NCI-H510A treated with DMSO at 0.1 percent for 48 hours (cell line): ENCODE data around the gene SPRED3.
"Not testable (repeated sequence)": the region's sequence is repeated elsewhere in the genome, so short reads cannot be mapped to it uniquely, and the experiment has no call there.

Experiments used
- DNase-seq: peaks from one replicate; lab custom pipeline; 2025; lab: John Stamatoyannopoulos, UW

Gene SPRED3

DNA sequence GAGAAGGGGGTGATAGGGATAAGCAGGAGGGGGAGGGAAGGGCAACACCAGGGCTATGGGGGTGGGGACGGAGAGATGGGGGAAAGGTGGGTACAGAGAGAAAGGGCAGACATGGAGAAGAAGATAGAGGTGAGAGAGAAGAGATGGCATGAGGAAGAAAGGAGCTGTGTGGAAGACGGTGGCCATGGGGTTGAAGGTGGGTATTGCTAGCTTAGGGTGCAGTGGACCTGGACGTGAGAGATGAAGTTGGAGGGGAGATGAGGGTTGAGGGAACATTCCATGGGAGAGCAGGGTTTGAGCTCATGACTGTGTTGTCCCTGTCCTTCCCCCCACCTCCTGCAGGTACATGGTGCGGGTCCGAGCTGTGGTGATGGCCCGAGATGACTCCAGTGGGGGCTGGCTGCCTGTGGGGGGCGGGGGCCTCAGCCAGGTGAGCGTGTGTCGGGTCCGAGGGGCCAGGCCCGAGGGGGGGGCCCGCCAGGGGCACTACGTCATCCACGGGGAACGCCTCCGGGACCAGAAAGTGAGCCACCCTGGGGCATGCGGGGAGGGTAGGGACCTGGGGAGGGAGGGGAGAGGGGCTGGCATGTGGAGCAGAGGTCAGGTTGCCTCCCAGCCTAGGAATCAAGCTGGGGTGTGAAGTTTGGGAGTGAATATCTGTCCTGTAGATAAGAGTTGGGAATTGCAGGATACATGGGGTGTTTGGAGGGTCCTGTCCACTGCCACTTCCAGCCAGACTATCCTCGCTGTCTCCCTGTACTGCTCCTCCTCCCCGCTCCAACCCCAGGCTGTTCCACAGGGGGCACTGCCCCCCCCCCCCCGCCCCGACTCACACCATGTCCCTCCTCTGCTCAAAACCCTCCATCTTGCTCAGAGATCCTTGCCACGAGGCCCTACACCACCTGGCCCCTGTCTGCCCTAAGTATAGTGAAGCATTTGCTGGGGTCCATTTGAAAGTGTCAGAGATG is 1.7 kb downstream of the SPRED3 start:
- no peak for DNase-seq

DNA sequence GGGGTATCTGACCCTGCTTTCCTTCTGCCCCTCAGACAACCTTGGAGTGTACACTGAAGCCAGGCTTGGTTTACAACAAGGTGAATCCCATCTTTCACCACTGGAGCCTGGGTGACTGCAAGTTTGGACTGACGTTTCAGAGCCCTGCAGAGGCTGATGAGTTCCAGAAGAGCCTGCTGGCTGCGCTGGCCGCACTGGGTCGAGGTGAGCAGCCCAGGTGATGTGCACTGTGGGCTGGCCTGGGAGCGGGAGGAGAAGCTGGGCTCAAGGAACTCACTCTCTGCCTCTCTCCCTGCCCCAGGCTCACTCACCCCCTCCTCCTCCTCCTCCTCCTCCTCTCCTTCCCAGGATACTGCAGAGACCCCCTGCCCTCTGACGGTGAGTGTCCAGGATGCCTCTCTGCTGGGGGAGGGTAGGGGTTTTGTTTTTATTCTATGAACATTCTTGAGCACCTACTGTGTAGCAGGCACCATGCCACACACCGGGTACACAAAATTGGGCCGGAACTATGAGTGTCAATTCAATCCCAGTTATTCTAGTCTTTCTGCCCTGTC is 3.5 kb downstream of the SPRED3 start:
- DNase-seq = no peak

GRCh38 chr19:38392707-38393308 is 4.3 kb downstream of the SPRED3 start:
- no peak for DNase-seq

GRCh38 chr19:38394488-38394887 is 6.0 kb downstream of the SPRED3 start:
- DNase-seq = no peak

- DNase-seq = no peak
Measured at GRCh38 chr19:38395381-38396114, 7.1 kb downstream of the SPRED3 start.

GRCh38 chr19:38399081-38399480 is 10.6 kb downstream of the SPRED3 start:
- no peak for DNase-seq

- DNase-seq = no peak
Measured at GRCh38 chr19:38399537-38399936, 11.0 kb downstream of the SPRED3 start.

DNA sequence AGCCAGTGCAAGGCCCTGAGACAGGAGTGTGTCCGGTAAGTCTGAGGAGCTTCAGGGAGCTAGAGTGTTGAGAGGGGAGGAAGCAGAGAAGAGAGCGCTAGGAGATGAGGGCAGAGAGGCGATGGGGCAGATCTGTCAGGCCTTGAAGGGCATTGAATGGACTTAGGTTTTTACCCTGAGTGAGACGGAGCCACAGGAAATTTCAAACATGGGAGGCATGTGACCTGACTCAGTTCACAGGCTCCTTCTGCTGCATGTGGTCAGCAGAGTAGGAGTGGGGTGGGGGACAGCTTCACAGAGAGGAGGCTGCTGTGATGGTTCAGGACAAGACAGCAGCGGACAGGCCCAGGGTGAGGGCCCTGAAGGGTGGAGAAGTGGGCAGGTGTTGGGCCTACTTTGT is 11.9 kb downstream of the SPRED3 start:
- DNase-seq = no peak

DNA sequence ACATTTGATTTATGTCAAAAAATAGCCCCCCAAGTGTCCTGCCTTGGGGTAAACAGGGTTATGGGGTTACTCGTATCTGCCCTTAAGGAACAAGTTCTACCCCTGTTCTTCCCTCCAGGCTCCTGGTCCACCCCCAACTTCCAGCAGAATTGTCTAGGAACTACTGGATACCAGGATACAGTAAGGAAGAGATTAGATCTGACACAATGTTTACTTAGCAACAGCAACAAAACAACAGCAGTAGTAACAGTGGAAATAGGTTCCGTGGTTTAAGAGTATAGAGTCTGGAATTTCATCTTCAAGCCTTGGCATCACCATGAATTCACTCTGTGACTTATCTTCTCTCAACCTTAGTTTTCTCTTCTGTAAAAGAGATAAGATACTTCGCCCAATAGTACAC is 12.7 kb downstream of the SPRED3 start:
- no peak for DNase-seq

DNA sequence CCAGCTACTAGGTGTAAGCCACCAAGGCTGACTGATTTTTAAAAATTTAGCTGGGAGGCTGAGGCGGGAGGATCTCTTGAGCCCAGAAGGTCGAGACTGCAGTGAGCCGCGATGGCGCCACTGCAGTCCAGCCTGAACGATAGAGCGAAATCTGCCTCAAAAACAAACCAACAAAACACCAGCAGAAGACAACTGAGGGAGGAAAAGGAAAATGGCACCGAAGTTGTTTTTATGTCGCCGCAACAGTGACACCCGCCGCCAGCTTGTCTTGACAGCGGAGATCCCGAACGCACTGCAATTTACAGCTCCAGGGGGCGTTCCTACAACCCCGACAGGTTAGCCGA is 14.1 kb downstream of the SPRED3 start:
- no peak for DNase-seq

GRCh38 chr19:38402967-38403674 is 14.6 kb downstream of the SPRED3 start, which contains the start of gene FAM98C:
Gene FAM98C (plus strand): TSS chr19:38403093. CDS start chr19:38403154, 61 bp downstream.
- DNase-seq = peak; percentile 93

- no peak for DNase-seq
Measured at GRCh38 chr19:38404858-38405257, 16.4 kb downstream of the SPRED3 start.

- DNase-seq = no peak
Measured at GRCh38 chr19:38405276-38405675, 16.8 kb downstream of the SPRED3 start.

DNA sequence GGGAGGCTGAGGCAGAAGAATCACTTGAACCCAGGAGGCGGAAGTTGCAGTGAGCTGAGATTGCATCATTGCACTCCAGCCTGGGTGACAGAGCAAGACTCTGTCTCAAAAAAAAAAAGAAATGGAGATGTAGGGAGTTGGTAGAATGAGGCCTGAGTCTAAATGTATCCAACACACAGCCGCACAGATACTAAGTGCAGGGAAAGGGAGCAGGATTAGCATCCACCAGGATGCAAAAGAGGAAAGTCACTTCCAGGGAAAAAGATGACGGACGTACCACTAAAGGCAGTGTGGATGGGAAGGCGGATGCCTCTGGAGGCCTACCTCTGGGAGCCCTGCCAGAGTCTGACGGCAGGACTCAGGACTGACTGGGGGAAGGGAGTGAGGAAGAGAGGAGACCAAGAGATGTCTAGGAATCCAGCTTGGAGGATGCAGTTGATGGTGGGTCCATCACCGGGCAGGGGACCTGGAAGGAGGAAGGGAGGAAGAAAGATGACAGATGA is 21.2 kb downstream of the SPRED3 start:
- no peak for DNase-seq

DNA sequence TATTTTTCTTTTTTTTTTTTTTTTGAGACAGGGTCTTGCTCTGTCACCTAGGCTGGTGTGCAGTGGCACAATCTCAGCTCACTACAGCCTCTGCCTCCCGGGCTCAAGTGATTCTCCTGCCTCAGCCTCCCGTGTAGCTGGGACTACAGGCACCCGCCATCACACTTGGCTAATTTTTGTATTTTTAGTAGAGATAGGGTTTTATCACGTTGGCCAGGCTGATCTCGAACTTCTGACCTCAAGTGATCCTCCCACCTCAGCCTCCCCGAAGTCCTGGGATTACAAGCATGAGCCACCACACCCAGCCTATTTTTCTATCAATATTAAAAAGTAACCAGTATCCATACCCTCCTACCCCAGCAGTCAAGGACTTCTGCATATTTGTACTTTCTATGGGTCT is 21.9 kb downstream of the SPRED3 start:
- DNase-seq = not testable (repeated sequence)

- DNase-seq = no peak
Measured at GRCh38 chr19:38411041-38411712, 22.7 kb downstream of the SPRED3 start.

GRCh38 chr19:38411898-38412297 is 23.4 kb downstream of the SPRED3 start:
- DNase-seq = not testable (repeated sequence)

GRCh38 chr19:38412491-38412890 is 24.0 kb downstream of the SPRED3 start:
- DNase-seq = no peak

DNA sequence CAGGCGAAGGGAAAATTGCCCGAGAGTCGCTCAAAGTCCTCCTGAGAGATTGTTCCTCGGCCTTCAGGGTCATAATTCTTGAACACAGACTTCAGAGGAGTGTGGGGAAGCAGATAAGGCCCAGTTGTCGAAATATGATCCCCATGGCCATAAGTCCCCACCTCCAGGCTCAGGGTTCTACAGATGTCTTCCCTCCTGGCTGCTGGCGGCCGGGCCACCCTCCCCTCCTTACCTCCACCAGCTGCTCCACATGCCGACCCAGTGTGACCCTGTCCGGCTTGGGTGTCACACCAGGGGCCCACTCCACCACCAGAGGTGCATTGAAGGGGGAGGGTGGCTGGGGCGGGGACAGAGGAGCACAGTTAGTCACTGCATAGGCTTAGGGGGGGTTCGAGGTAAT is 24.5 kb downstream of the SPRED3 start:
- no peak for DNase-seq

DNA sequence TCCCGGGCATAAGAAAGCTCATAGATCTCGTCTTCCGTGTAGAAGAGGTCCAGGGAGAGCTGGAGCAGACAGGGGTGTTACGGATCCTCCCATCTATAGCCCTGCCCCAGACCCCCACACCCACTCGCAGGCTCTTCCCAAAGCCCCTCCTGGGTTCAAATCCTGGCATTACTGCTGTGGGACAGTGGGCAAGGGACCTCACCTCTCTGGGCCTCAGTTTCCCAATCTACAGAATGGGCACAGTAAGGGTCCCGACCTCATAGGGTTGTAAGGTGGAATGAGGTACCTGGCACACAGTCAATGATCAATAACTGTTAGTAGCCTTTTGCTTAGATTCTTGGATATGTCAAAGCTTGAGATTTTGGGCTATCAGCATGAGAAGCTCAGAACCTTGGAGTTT is 24.9 kb downstream of the SPRED3 start:
- no peak for DNase-seq

DNA sequence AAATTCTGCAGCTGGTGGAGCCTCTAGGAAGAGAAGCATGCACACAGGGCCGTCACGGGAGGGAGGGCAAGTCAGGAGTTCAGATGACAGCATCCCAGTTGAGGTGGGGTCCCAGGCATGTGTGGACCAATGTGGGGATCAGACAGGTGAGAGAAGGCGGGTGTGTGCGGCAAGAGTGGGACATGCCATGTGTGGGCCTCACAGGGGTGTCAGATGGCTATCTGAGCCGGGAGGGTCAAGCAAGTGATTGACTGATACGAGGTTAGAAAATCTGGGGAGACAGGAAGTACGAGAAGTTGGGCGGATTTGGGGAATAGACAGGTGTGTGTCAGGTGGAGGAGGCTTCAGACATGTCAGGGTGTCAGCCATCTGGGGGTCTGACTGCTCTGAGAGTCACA is 28.6 kb downstream of the SPRED3 start:
- no peak for DNase-seq
